Right lobe of liver (tissue), 6 donors: ENCODE measurements around the gene MED27. TPM values are rescaled to one million over a fixed set of nuclear protein-coding genes. Genes with fewer than 3 reads are reported as not detected.
"Not testable (repeated sequence)": the region's sequence is repeated elsewhere in the genome, so short reads cannot be mapped to it uniquely, and the experiment has no call there.

Experiments
- ATAC-seq, 4 donors: fragments of 200-7000 bp; cut with Tn5 transposase; one replicate each; pipeline ENCODE4 v1.9.1; 2020; ENCODE audit warnings: mild to moderate bottlenecking in 4 of 4, moderate library complexity in 4 of 4
- DNase-seq, 3 donors: peaks; one replicate each; pipeline ENCODE4 v3.0.0-alpha.2; 2020
- H3K27ac ChIP-seq, 3 donors: fragments of 200-600 bp; one replicate each; pipeline ENCODE4 v1.8.0; 2022
- H3K27me3 ChIP-seq, 2 donors: fragments of 200-600 bp; one replicate each; pipeline ENCODE4 v1.8.0; 2022
- H3K36me3 ChIP-seq, 4 donors: fragments of 200-600 bp; sonication (generic) in 1 of 4; one replicate each; pipeline versions ENCODE4 v1.5.1 to v1.8.0; 2017 to 2022; ENCODE audit warnings: control low read depth in 1 of 4
- H3K4me1 ChIP-seq, 4 donors: fragments of 200-600 bp; sonication (generic) in 1 of 4; one replicate each; pipeline versions ENCODE4 v1.5.1 to v1.8.0; 2017 to 2022; ENCODE audit warnings: control low read depth in 1 of 4
- H3K4me3 ChIP-seq, 3 donors: fragments of 200-600 bp; one replicate each; pipeline ENCODE4 v1.8.0; 2022
- H3K9me3 ChIP-seq, 4 donors: fragments of 200-600 bp; sonication (generic) in 1 of 4; one replicate each; pipeline versions ENCODE4 v1.5.1 to v1.8.0; 2017 to 2022; ENCODE audit warnings: control low read depth in 1 of 4
- CTCF ChIP-seq, 4 donors: fragments of 200-600 bp in 3 of 4; fragments of 450-650 bp in 1 of 4; IDR thresholded peaks; one replicate each; pipeline versions ENCODE4 v1.5.1 to v1.8.0; 2016 to 2022; ENCODE audit warnings: antibody characterized with exemption in 4 of 4, mild to moderate bottlenecking in 2 of 4
- POLR2A ChIP-seq: fragments of 450-650 bp; IDR thresholded peaks from one replicate; pipeline ENCODE4 v1.6.1; 2017; ENCODE audit warnings: antibody characterized with exemption, mild to moderate bottlenecking
- WGBS: methylation state at CpG from one replicate; pipeline ENCODE4 v1.1.6; 2018; ENCODE audit warnings: low coverage, low lambda C conversion rate; ENCODE audit not compliant: insufficient coverage; ENCODE audit errors: missing lambda C conversion rate; 5-methylcytosine and 5-hydroxymethylcytosine counted together
- intact Hi-C, 2 donors: fragments of 100-400 bp; cut with DNase I; formaldehyde crosslinking; loops; one replicate each; pipeline versions ENCODE4 v1.11.2 to v1.14.1; 2022
- total RNA-seq, 6 experiments: library from RNA; depleted of rRNA in 2 of 6; stranded (reverse); fragments of >200 nt in 2 of 6; fragmentation: NEBNext Ultra II Directional in 3 of 6; extraction: Animal tissue kit (Norgen Biotek cat#: 25700) in 3 of 6; gene quantifications; one replicate each; pipeline versions ENCODE4 v1.1.0 to v1.2.4, GENCODE V29; 2016 to 2023
- donor health status: DM: no; HTN: yes; CAD: no.
- donor health status: DM: no; HTN: no; CAD: no.
- donor health status: DM: no; HTN: no; CAD: no.
- donor health status: DM: no; HTN: yes; CAD: no.
- donor health status: DM: no; HTN: yes; CAD: no.

Gene MED27
- total RNA-seq, 6 experiments from 2014 or later = 4.6 to 7.3 (median 6.1) TPM

- Histone ChIP-seq H3K9me3 (no peaks in the 10 kb centered on the region), H3K4me3 (no peak overlapping the region), H3K27ac (no peak overlapping the region), H3K4me1 (no peaks in the 10 kb centered on the region), H3K36me3 (no peaks in the 10 kb centered on the region), H3K27me3 (no peaks in the 10 kb centered on the region)
- no peak for DNase-seq
- intact Hi-C loops = no loop called here
- ATAC-seq = no peak
- TF ChIP-seq POLR2A (no peak), CTCF (IDR thresholded peaks at IDR 0.05) (no peak)
- WGBS = 97% methylated on average over 4 of the region's 4 CpGs
Measured at GRCh38 chr9:131923766-131924165, 155.9 kb downstream of the MED27 start.

DNA sequence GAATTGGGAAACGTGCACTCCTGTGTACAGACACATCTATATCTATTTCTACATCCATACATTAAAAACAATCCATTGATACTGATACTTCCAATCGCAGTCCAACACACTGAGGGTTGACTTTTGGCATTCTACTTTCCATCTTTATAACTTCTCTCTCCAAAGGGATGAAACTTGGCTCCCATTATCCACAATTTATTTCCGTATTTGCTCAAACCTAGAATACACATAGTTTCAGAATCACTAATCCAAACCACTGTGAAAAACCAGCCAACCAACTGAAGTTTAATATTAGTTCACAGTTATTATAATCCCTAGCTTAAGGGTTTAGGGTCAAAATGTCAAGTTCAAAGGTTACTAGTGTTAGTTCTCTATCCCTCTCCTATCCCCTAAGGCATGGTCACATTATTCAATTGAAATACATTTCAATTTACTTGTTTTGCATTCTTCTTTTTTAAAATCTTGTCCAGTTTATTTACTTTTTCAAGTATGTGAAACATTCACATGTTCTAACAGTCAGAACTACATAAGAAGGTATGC lies 156.5 kb downstream of the MED27 start:
- DNase-seq (no peak), ATAC-seq (no peak)
- no peak overlapping the region for H3K27ac ChIP-seq
- no peaks in the 10 kb centered on the region for H3K27me3 ChIP-seq
- H3K4me1 ChIP-seq = no peaks in the 10 kb centered on the region
- no peak overlapping the region for H3K4me3 ChIP-seq
- no peaks in the 10 kb centered on the region for H3K9me3 ChIP-seq
- H3K36me3 ChIP-seq = no peaks in the 10 kb centered on the region
- 85% methylated on average over 2 of the region's 3 CpGs for WGBS
- no peak for TF ChIP-seq POLR2A
- no peak for TF ChIP-seq CTCF (IDR thresholded peaks at IDR 0.05)
- intact Hi-C loops = no loop called here

- intact Hi-C loops, ATAC-seq: not testable (repeated sequence)
Measured at GRCh38 chr9:131921635-131922034, 158.0 kb downstream of the MED27 start.

DNA sequence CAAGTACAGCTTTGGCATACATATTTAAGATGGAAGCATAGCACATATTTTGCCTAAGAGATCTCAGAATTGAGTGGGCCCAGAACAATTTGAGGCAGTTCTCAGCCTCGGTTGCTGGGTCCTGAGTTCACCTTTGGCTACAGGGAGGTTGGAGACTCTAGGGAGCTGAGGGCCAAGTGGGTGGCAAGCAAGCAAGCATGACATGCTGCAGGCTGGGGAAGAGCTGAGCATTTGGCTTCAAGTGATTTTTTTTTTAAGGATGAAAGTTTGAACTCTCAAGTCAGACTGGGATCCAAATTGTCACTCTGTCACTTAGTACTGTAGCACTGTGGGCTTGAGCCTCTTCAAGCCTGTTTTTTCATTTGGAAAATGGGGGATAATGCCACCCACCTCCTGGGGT lies 160.5 kb downstream of the MED27 start:
- 67% methylated on average over 1 of the region's 1 CpG for WGBS
- no peak for TF ChIP-seq CTCF (IDR thresholded peaks at IDR 0.05)
- no peak for TF ChIP-seq POLR2A
- Histone ChIP-seq H3K9me3 (no peaks in the 10 kb centered on the region), H3K36me3 (no peaks in the 10 kb centered on the region), H3K27ac (no peak overlapping the region), H3K27me3 (no peaks in the 10 kb centered on the region), H3K4me1 (no peaks in the 10 kb centered on the region), H3K4me3 (no peak overlapping the region)
- DNase-seq (no peak), ATAC-seq (no peak)
- intact Hi-C loops = no loop called here

More at GRCh38 chr9:131921635-131922034, 158.0 kb downstream of the MED27 start:
- H3K4me3 ChIP-seq, H3K9me3 ChIP-seq, H3K4me1 ChIP-seq, H3K27me3 ChIP-seq, H3K36me3 ChIP-seq, H3K27ac ChIP-seq, DNase-seq: not testable (repeated sequence)
- WGBS = 96% methylated on average over 5 of the region's 5 CpGs

GRCh38 chr9:131918481-131918880 lies 161.2 kb downstream of the MED27 start:
- WGBS = 91% methylated on average over 5 of the region's 5 CpGs
- Histone ChIP-seq H3K36me3 (no peaks in the 10 kb centered on the region), H3K27me3 (no peaks in the 10 kb centered on the region), H3K4me3 (no peak overlapping the region), H3K27ac (no peak overlapping the region), H3K4me1 (no peaks in the 10 kb centered on the region), H3K9me3 (no peaks in the 10 kb centered on the region)
- ATAC-seq (no peak), DNase-seq (no peak)
- TF ChIP-seq CTCF (IDR thresholded peaks at IDR 0.05) = no peak
- TF ChIP-seq POLR2A = no peak
- intact Hi-C loops = no loop called here
